Stimulated activated CD8-positive, alpha-beta memory T cell treated with anti-CD3 and anti-CD28 coated beads, Interleukin-7, amount 100 ng/mL, for 1 hour (primary cell): ENCODE results near the gene UBE2G2.

Experiments used
- DNase-seq, 2 donors: peaks; one replicate each; pipeline ENCODE4 v3.0.0-alpha.2; 2020; ENCODE audit warnings: low read depth in 2 of 2

The UBE2G2 gene

GRCh38 chr21:44727757-44728156 is 73.9 kb downstream of the UBE2G2 start:
- no peak for DNase-seq

DNA sequence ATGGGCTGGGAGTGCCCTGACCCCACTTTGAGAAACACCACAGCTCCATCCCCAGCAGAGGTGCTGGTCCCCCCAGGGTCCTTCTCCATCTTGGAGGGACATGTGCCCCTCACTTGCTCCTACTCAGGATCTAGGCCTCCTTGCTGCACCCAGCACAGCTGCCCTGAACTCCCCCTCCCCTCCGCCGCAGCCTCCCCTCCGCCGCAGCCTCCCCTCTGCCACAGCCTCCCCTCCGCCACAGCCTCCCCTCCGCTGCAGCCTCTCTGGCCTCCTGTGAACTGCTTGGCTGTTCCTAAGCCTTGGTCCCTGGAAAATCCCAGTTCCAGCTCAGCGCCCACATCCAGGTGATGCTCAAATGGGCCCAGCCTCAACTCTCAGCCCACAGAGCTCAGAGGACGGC is 74.3 kb downstream of the UBE2G2 start:
- DNase-seq, result no peak

DNA sequence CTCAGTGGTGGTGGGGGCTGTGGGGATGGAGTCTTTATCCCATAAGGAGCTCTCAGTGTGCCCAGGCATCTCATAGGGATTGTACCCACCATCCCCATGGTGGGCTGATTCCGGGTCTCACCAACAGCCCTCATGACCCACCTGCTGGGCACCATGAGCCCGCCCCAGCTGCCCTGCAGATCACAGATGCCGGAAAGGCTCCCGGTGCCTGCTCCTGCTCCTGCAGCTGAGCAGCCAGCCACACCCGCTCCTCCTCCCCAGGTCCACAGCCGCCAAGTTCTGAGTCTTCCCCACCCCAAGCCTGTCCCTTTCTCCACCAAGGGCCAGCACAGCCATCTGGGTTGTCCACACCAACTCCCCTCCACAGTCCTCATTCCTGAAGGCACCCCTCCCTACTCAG is 74.8 kb downstream of the UBE2G2 start:
- DNase-seq, result no peak

GRCh38 chr21:44724926-44725325 is 76.7 kb downstream of the UBE2G2 start:
- no peak for DNase-seq

DNA sequence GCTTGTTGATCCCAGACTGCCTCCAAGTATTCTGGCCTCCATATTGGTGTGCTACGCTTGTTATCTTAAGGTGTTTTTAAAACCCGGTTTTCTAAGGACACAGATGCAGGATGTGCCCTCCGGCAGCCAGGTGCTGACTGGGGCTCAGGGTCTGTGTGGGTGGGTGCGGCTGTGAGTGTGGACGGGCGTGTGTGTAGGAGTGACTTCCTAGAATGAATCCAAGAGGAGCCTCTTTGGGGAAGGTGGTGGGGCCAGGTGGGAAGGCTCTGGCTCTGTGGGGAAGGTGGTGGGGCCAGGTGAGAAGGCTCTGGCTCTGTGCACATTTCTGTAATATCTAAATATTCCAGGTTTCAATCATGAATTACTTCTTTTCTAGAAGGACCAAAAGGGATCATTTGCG is 77.4 kb downstream of the UBE2G2 start:
- no peak for DNase-seq

DNA sequence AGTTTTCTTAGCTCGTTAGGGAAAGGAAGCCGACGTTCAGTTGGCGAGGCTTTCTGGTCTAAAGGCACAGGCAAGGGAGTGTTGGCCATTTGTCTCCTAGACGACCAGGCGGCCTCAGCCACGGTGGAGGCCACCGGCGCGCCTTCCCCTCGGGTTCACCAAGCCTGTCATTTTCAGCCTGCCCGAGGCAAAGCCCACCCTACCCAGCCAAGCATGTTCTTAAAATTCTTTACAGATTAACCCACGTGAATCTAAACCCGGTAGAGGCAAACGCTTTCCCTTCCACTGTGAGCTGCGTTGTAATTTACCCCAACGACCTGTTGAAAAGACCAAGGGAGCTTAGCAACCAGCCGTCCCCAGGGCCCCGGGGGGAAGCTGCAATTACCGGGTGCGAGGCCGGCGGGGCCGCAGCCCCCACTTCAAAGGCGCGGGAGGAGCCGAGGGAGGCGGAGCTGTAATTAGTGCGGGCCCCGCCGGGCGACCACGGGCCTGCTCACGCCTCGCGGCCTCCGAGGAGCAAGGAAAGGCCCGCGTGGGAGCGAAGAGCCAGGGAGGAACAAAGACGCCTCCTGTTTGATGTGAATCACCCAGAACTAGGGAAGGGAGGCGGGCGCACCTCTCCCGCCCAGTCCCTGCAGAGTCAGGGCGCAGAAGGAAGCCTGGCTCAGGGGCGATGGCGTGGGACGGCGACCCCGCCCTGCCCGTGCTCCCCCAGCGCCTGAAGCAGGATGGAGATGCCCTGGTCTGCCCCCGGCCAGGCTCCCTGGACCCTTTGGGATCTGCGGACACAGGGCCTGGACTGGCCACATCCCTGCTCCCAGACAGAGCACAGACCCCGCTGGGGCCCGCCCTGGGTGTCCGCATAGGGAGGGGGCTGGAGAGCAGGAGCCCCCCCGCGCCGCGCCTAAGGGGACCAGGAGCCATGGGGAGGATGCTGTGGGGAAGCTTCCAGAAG is 78.2 kb downstream of the UBE2G2 start:
- no peak for DNase-seq

DNA sequence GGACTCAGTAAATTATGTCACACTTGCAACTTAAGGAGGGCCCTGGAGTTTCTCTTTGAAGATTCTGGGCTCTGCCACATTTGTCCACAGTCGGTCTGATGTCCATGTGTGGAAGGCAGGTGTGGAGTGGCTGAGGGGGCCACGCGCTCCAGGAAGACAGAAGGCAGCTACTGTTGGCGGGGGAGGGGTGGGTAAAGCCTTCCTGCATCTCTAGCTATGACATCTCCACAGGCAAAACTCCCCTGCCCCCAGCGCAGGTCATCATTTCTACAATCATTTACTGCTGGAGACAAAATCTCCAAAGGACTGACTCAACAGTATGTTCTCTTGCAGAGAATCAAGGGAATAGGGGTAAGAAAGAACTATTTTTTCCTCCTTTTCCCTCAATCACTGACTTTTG is 78.9 kb downstream of the UBE2G2 start:
- DNase-seq, result no peak

DNA sequence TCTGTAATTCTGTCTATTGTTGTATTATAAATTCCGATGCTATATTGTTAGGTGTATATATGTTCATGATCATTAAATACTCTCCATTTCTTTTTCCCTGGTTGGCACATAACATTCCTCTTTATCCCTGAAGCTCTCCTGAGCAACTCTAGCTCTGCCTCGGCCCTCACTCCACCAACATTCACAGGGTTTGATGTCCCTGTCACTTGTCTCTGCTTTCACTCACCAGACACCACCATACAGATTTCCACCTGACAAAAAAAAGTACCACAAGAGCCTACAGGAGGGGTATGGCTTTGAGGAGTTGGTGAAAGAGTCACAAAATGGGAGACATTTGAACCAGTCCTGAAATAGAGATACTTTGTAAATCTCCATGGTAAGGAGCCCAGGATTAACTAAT is 81.5 kb downstream of the UBE2G2 start:
- no peak for DNase-seq
